AG20443 (cell line): ENCODE measurements around the gene CCDC126.
"Not testable (repeated sequence)": the region's sequence is repeated elsewhere in the genome, so short reads cannot be mapped to it uniquely, and the experiment has no call there.

Source experiments
- DNase-seq: peaks from one replicate; pipeline ENCODE4 v3.0.0; 2012; ENCODE audit warnings: low spot score, mixed read lengths

The CCDC126 gene

GRCh38 chr7:23628370-23628769, 31.2 kb downstream of the CCDC126 start:
- no peak for DNase-seq

GRCh38 chr7:23633417-23633816, 36.2 kb downstream of the CCDC126 start:
- DNase-seq = no peak

GRCh38 chr7:23645822-23646221, 48.6 kb downstream of the CCDC126 start:
- no peak for DNase-seq

GRCh38 chr7:23653942-23654341, 56.8 kb downstream of the CCDC126 start:
- no peak for DNase-seq

- no peak for DNase-seq
Measured at GRCh38 chr7:23654508-23654907, 57.3 kb downstream of the CCDC126 start.

- no peak for DNase-seq
Measured at GRCh38 chr7:23655433-23655832, 58.3 kb downstream of the CCDC126 start.

- no peak for DNase-seq
Measured at GRCh38 chr7:23658831-23659427, 61.7 kb downstream of the CCDC126 start.

- DNase-seq = no peak
Measured at GRCh38 chr7:23661385-23661784, 64.2 kb downstream of the CCDC126 start.

GRCh38 chr7:23662124-23662983, 65.2 kb downstream of the CCDC126 start:
- peak; percentile 33 for DNase-seq

- no peak for DNase-seq
Measured at GRCh38 chr7:23662984-23663313, 65.8 kb downstream of the CCDC126 start.

- DNase-seq = no peak
Measured at GRCh38 chr7:23664122-23664521, 66.9 kb downstream of the CCDC126 start.

- no peak for DNase-seq
Measured at GRCh38 chr7:23672033-23672432, 74.9 kb downstream of the CCDC126 start.

- peak; percentile 91 for DNase-seq
Measured at GRCh38 chr7:23679898-23680413, 82.8 kb downstream of the CCDC126 start, which contains the start of gene FAM221A. Gene FAM221A (plus strand): TSS chr7:23680199. CDS start chr7:23680219, 20 bp downstream.

GRCh38 chr7:23680414-23681405, 83.5 kb downstream of the CCDC126 start:
- DNase-seq = peak; percentile 34

GRCh38 chr7:23684041-23684440, 86.9 kb downstream of the CCDC126 start:
- DNase-seq = not testable (repeated sequence)

GRCh38 chr7:23685731-23686130, 88.5 kb downstream of the CCDC126 start:
- no peak for DNase-seq

GRCh38 chr7:23687011-23687410, 89.8 kb downstream of the CCDC126 start:
- DNase-seq = peak; percentile 9

GRCh38 chr7:23689165-23689564, 92.0 kb downstream of the CCDC126 start:
- DNase-seq = no peak

- DNase-seq = peak; percentile 7
Measured at GRCh38 chr7:23691320-23691719, 94.1 kb downstream of the CCDC126 start.

GRCh38 chr7:23693224-23693623, 96.0 kb downstream of the CCDC126 start:
- DNase-seq = no peak
